Measurements from ENCODE around the gene LRP1B.

Gene LRP1B

GRCh38 chr2:141701618-141702017 is 429.2 kb downstream of the LRP1B start:
- Histone ChIP-seq H3K9me3 (ENCODE audit: low read length) (no peaks in the 10 kb centered on the region), H3K9ac (ENCODE audit: low read length) (no peak overlapping the region), H3K36me3 (ENCODE audit: insufficient read depth, low read length) (no peaks in the 10 kb centered on the region), H2AFZ (ENCODE audit: low read length) (no peak overlapping the region), H3K4me2 (ENCODE audit: low read length) (no peak overlapping the region), H3K4me1 (ENCODE audit: insufficient read depth, low read length, severe bottlenecking) (no peaks in the 10 kb centered on the region), H3K9me2 (ENCODE audit: low read depth, low read length) (no peaks in the 10 kb centered on the region), H3K79me2 (ENCODE audit: insufficient read depth, low read length) (no peaks in the 10 kb centered on the region), H3K27ac (ENCODE audit: low read depth, low read length, poor library complexity, severe bottlenecking) (no peak overlapping the region), H3F3A (ENCODE audit: insufficient read depth, low read length) (no peaks in the 10 kb centered on the region), H4K20me1 (ENCODE audit: insufficient read depth, low read length) (no peaks in the 10 kb centered on the region), H3K4me3 (ENCODE audit: low read depth, low read length, poor library complexity, severe bottlenecking) (no peak overlapping the region), H3K27me3 (ENCODE audit: insufficient read depth, low read length) (no peaks in the 10 kb centered on the region)
- TF ChIP-seq EZH2 (IDR thresholded peaks at IDR 0.05; ENCODE audit: borderline replicate concordance, low read length): no peak
- TF ChIP-seq, protein P1, sequence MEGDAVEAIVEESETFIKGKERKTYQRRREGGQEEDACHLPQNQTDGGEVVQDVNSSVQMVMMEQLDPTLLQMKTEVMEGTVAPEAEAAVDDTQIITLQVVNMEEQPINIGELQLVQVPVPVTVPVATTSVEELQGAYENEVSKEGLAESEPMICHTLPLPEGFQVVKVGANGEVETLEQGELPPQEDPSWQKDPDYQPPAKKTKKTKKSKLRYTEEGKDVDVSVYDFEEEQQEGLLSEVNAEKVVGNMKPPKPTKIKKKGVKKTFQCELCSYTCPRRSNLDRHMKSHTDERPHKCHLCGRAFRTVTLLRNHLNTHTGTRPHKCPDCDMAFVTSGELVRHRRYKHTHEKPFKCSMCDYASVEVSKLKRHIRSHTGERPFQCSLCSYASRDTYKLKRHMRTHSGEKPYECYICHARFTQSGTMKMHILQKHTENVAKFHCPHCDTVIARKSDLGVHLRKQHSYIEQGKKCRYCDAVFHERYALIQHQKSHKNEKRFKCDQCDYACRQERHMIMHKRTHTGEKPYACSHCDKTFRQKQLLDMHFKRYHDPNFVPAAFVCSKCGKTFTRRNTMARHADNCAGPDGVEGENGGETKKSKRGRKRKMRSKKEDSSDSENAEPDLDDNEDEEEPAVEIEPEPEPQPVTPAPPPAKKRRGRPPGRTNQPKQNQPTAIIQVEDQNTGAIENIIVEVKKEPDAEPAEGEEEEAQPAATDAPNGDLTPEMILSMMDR (IDR thresholded peaks at IDR 0.05; ENCODE audit: low read length): no peak

DNA sequence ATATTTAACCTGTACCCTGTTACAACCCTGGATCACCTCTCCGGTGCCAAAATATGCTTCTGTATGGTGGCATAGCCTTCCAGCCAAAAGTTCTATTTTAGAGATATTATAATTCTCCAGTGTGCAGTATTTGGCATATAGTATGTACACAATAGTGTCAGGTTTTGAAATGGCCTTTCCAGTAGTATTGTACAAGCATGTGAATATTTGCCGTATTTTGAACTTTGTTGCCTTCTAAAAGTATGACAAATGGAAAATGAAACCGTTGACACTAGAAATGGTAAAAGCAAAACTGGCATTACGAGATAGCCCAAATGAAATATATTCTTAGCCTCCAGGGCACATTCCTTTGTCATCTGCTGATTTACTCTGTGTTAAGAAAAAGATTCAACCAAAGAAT is 431.2 kb downstream of the LRP1B start:
- no peak overlapping the region for H3K9ac ChIP-seq (ENCODE audit: low read length)
- no peak for TF ChIP-seq EZH2 (IDR thresholded peaks at IDR 0.05; ENCODE audit: borderline replicate concordance, low read length)
- TF ChIP-seq, protein P1 (IDR thresholded peaks at IDR 0.05; ENCODE audit: low read length): no peak
- H3K36me3 ChIP-seq (ENCODE audit: insufficient read depth, low read length): no peaks in the 10 kb centered on the region
- no peaks in the 10 kb centered on the region for H3K79me2 ChIP-seq (ENCODE audit: insufficient read depth, low read length)
- no peak overlapping the region for H2AFZ ChIP-seq (ENCODE audit: low read length)
- no peaks in the 10 kb centered on the region for H3F3A ChIP-seq (ENCODE audit: insufficient read depth, low read length)
- H4K20me1 ChIP-seq (ENCODE audit: insufficient read depth, low read length): no peaks in the 10 kb centered on the region
- H3K27me3 ChIP-seq (ENCODE audit: insufficient read depth, low read length): no peaks in the 10 kb centered on the region
- H3K9me3 ChIP-seq (ENCODE audit: low read length): no peaks in the 10 kb centered on the region
- H3K27ac ChIP-seq (ENCODE audit: low read depth, low read length, poor library complexity, severe bottlenecking): no peak overlapping the region
- H3K9me2 ChIP-seq (ENCODE audit: low read depth, low read length): no peaks in the 10 kb centered on the region
- H3K4me3 ChIP-seq (ENCODE audit: low read depth, low read length, poor library complexity, severe bottlenecking): no peak overlapping the region
- no peaks in the 10 kb centered on the region for H3K4me1 ChIP-seq (ENCODE audit: insufficient read depth, low read length, severe bottlenecking)
- H3K4me2 ChIP-seq (ENCODE audit: low read length): no peak overlapping the region

- Histone ChIP-seq H4K20me1 (ENCODE audit: insufficient read depth, low read length) (no peaks in the 10 kb centered on the region), H2AFZ (ENCODE audit: low read length) (no peak overlapping the region), H3K9ac (ENCODE audit: low read length) (no peak overlapping the region), H3K9me2 (ENCODE audit: low read depth, low read length) (no peaks in the 10 kb centered on the region), H3K27ac (ENCODE audit: low read depth, low read length, poor library complexity, severe bottlenecking) (no peak overlapping the region), H3K4me3 (ENCODE audit: low read depth, low read length, poor library complexity, severe bottlenecking) (no peak overlapping the region), H3K79me2 (ENCODE audit: insufficient read depth, low read length) (no peaks in the 10 kb centered on the region), H3K27me3 (ENCODE audit: insufficient read depth, low read length) (no peaks in the 10 kb centered on the region), H3K36me3 (ENCODE audit: insufficient read depth, low read length) (no peaks in the 10 kb centered on the region), H3K4me2 (ENCODE audit: low read length) (no peak overlapping the region), H3K4me1 (ENCODE audit: insufficient read depth, low read length, severe bottlenecking) (no peaks in the 10 kb centered on the region), H3F3A (ENCODE audit: insufficient read depth, low read length) (no peaks in the 10 kb centered on the region), H3K9me3 (ENCODE audit: low read length) (no peaks in the 10 kb centered on the region)
- TF ChIP-seq, protein P1 (IDR thresholded peaks at IDR 0.05; ENCODE audit: low read length): no peak
- TF ChIP-seq EZH2 (IDR thresholded peaks at IDR 0.05; ENCODE audit: borderline replicate concordance, low read length): no peak
Observed at GRCh38 chr2:141698500-141698899, 432.3 kb downstream of the LRP1B start.
